ENCODE data around the gene ECHDC3.

DNA sequence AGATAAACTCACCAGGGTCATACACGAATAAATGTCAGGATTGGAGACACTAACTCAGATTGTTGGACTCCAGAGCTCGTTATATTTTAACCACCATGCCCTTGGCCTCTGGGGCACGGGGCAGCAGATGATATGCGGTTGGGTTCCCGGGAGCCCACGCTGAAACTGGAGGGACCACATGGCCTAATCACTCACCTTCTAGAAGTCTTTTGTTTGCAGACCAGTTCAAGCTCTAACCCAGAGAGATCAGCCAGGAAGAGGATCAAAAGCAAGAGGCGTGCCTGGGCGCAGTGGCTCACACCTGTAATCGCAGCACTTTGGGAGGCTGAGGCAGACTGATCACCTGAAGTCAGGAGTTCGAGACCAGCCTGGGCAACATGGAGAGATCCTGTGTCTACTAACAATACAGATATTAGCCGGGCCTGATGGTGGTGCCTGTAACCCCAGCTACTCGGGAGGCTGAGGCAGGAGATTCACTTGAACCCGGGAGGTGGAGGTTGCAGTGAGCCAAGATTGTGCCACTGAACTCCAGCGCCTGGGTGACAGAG, 42.6 kb upstream of the ECHDC3 start:
- TF ChIP-seq, protein P1, sequence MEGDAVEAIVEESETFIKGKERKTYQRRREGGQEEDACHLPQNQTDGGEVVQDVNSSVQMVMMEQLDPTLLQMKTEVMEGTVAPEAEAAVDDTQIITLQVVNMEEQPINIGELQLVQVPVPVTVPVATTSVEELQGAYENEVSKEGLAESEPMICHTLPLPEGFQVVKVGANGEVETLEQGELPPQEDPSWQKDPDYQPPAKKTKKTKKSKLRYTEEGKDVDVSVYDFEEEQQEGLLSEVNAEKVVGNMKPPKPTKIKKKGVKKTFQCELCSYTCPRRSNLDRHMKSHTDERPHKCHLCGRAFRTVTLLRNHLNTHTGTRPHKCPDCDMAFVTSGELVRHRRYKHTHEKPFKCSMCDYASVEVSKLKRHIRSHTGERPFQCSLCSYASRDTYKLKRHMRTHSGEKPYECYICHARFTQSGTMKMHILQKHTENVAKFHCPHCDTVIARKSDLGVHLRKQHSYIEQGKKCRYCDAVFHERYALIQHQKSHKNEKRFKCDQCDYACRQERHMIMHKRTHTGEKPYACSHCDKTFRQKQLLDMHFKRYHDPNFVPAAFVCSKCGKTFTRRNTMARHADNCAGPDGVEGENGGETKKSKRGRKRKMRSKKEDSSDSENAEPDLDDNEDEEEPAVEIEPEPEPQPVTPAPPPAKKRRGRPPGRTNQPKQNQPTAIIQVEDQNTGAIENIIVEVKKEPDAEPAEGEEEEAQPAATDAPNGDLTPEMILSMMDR (IDR thresholded peaks at IDR 0.05; ENCODE audit: extremely low read depth in 1 of 2, insufficient read depth in 1 of 2, low read depth in 1 of 2, low read length in 2 of 2): no peak
- TF ChIP-seq POLR2A (IDR thresholded peaks at IDR 0.05; ENCODE audit: low read depth, low read length) (no peak), MAX (IDR thresholded peaks at IDR 0.05; ENCODE audit: insufficient read depth, insufficient read length) (no peak), EZH2 (IDR thresholded peaks at IDR 0.05; ENCODE audit: borderline replicate concordance, low read depth, low read length, severe bottlenecking) (no peak), POLR2AphosphoS5 (IDR thresholded peaks at IDR 0.05; ENCODE audit: insufficient read depth, low read depth, low read length) (no peak), FOS (IDR thresholded peaks at IDR 0.05; ENCODE audit: borderline replicate concordance, insufficient read depth, low read length) (no peak), MYC (IDR thresholded peaks at IDR 0.05; ENCODE audit: low read depth, low read length) (no peak), GATA2 (IDR thresholded peaks at IDR 0.05; ENCODE audit: insufficient read depth, insufficient read length, low read depth, low read length) (no peak)
